ENCODE results near the gene FSTL4.

The FSTL4 gene

DNA sequence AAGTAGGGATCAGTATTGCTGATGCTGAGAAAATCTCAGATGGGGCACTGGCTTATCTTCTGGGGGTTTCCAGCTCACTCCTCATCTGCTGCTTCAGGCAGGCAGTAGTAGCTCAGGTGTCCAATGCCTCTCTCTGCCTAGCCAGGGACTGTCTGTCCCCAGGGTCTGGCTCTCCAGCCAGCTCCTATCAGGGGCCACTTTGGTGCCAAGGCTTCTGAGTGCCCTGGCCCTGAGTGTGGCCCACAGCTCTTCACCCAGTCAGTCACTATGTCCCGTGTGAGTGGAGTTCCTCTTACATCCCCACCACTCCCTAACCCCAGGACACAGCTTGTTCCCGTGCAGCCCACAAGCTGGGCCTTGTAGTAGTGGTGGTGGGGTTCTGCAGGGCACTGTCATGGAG, 309.0 kb downstream of the FSTL4 start:
- TF ChIP-seq, protein P1, sequence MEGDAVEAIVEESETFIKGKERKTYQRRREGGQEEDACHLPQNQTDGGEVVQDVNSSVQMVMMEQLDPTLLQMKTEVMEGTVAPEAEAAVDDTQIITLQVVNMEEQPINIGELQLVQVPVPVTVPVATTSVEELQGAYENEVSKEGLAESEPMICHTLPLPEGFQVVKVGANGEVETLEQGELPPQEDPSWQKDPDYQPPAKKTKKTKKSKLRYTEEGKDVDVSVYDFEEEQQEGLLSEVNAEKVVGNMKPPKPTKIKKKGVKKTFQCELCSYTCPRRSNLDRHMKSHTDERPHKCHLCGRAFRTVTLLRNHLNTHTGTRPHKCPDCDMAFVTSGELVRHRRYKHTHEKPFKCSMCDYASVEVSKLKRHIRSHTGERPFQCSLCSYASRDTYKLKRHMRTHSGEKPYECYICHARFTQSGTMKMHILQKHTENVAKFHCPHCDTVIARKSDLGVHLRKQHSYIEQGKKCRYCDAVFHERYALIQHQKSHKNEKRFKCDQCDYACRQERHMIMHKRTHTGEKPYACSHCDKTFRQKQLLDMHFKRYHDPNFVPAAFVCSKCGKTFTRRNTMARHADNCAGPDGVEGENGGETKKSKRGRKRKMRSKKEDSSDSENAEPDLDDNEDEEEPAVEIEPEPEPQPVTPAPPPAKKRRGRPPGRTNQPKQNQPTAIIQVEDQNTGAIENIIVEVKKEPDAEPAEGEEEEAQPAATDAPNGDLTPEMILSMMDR (IDR thresholded peaks at IDR 0.05; ENCODE audit: low read length, missing control alignments): no peak
- DNase-seq (ENCODE audit: low read depth): no peak
- H3K4me3 ChIP-seq (replicated peaks; ENCODE audit: low read depth, low read length): no peak overlapping the region

DNA sequence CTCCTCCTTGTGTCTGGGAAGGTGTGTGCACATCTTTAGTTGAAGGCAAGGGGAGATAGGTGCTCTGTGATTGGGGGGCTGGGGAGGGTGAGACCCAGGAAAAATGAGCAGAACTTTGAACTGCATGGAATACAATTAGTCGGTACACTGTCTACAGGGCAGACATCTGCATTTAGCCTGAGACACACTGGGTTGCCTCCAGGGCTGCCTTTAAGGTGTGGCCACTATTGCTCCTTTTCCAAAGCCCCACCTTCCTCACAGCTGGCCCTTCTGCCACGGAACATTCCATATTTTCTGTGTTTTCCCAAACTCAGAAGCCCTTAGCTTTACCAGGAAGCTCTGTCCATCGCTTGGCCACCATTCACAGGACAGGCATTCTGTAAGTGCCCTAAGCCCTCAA, 312.6 kb downstream of the FSTL4 start:
- no peak overlapping the region for H3K4me3 ChIP-seq (replicated peaks; ENCODE audit: low read depth, low read length)
- no peak for DNase-seq (ENCODE audit: low read depth)

DNA sequence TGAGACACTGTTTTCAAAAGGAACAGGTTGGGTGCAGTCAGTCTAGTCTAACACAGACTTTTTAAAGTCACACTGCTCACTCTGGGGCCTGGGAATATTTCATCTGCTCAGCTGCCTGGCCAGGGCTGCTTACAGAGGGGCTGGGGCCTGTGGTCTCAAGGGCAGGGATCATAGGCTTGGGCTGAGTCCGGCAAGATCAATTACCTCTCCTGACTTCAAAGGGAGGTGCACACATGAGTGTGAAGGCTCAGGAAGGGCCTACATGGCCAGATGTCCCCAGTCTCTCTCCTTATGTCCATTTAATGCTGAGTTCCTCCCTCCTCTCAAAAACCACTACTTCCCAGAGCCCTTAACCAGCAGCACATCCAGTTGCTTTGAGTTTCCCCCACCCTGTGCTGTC, 313.3 kb downstream of the FSTL4 start:
- TF ChIP-seq, protein P1 (IDR thresholded peaks at IDR 0.05; ENCODE audit: low read length, missing control alignments): no peak
- H3K4me3 ChIP-seq (replicated peaks; ENCODE audit: low read depth, low read length): no peak overlapping the region
- no peak for DNase-seq (ENCODE audit: low read depth)

More for the DNA sequence above, 312.6 kb downstream of the FSTL4 start:
- TF ChIP-seq, protein P1 (IDR thresholded peaks at IDR 0.05; ENCODE audit: low read length, missing control alignments): no peak

DNA sequence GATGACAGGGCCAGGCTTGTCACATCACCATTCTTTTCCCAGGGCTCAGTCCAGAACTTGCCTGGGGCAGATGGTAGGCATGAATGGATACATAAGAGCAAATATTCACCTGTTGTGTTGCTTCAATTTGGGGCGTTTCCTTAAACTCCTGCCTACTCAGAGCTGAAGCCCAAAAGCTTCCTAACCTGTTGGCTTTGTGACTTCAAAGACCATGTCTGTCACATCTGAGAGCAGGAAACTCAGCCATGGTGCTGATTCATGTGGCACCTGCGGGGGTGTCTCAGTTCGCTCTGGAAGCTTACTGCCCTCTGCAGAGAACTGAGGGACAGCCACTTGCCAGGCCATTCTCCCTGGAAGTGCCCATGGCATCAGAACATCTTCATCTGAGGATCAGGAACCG, 313.9 kb downstream of the FSTL4 start:
- no peak overlapping the region for H3K4me3 ChIP-seq (replicated peaks; ENCODE audit: low read depth, low read length)
- no peak for DNase-seq (ENCODE audit: low read depth)
- TF ChIP-seq, protein P1 (IDR thresholded peaks at IDR 0.05; ENCODE audit: low read length, missing control alignments): no peak

DNA sequence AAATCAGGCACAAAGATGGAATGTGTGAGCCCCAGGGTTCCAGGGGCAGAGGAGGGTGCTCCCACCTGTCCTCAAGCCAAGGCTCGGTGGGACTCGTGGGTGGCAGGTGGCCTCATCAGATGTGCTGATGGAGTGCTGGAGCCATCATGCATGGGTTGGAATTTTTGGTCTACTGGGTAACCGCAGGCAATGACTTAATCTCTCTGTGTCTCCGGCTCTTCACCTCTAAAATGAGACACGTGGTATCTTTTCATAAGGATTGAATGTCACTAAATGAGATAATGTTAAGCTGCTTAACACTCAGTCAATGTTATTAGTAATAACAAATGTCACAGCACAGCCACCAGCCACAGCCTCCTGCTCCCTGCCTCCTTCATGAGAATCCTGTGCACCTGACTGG, 315.0 kb downstream of the FSTL4 start:
- TF ChIP-seq, protein P1 (IDR thresholded peaks at IDR 0.05; ENCODE audit: low read length, missing control alignments): no peak
- no peak overlapping the region for H3K4me3 ChIP-seq (replicated peaks; ENCODE audit: low read depth, low read length)
- no peak for DNase-seq (ENCODE audit: low read depth)

DNA sequence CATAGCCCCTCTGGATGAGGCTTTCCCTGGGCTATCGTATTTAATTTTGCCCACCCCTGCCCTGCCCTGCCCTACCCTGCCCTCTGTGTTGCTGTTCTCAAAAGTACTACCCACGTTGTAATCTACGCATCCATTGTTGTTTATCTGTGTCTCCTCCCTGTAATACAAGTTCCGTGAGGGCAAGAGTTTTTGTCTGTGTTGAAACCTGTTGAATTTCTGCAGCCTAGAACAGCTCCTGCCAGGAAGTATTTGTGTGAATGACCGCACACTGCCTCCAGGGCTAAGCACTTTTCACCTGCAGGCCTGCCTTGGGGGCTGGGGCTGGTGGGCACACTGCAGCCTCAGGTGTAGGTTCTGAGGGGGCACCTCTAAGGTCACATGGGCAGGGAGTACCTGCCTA, 315.7 kb downstream of the FSTL4 start:
- no peak overlapping the region for H3K4me3 ChIP-seq (replicated peaks; ENCODE audit: low read depth, low read length)
- TF ChIP-seq, protein P1 (IDR thresholded peaks at IDR 0.05; ENCODE audit: low read length, missing control alignments): no peak
- no peak for DNase-seq (ENCODE audit: low read depth)

DNA sequence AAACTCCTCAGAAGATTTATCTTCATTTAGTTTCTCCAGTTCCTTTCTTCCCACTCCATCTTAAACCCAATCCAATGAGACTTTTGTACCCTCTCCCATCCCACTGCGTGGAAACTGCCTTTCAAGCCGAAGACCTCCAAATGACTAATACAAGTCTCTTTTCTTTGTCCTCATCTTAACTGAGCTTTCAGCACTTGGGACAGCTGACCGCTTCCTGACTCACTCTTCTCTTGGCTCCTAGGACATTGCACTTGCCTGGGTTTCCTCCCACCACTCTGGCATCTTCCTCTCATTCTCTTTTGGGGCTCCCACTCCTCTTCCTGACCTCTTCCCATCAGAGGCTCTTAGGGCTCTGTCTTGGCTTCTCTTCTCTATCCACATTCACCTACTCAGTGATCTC, 316.8 kb downstream of the FSTL4 start:
- H3K4me3 ChIP-seq (replicated peaks; ENCODE audit: low read depth, low read length): no peak overlapping the region
- TF ChIP-seq, protein P1 (IDR thresholded peaks at IDR 0.05; ENCODE audit: low read length, missing control alignments): no peak
- DNase-seq (ENCODE audit: low read depth): peak; percentile 9
